ENCODE measurements around the gene BANP.

Gene BANP

DNA sequence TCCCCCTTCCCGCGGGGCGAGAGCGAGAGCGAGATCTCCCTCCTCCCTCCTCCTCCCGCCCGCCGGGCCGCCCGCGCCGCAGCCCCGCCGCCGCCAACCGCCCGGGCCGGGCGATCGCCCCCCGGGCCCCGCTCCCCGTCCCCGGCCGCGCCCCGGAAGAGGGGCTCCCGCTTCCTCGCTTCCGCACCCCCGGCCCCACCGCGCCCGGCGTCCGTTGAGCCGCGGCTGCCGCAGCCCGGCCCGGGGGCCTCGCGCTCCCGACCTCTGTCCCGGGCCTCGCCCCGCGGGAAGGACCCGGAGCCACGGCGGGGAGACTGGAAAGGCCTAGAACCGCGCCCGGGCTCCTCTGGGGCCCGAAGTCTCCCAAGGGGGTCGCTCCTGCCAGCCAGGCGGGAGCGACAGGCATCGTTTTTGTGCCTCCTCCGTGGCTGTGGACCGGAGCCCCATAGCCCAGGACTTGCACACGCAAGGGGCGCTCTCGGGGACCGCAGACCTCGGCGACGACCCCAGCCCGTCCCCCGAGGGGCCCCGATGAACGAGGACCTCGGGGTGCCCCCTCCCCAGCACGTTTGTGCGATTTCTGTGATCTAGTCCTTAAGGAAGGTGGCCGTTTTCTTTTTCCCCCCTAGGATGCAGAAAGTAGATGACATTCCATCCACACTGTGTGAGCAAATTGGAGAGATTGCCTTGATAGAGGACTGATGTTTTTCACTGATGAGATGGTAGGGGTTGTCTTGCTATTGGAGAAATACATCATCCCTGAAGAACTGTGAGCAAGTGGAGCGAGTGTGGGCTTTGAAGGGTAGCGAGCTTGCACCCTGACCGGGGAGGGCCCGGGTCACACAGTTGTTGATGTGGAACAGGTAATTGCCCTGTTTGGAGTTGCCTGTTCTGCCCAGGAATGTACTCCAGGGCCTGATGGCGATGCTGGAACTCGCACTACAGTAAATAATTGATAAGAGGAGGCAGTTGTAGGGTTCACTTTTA, 611 bp downstream of the BANP start:
- peak; percentile 26 for DNase-seq

DNA sequence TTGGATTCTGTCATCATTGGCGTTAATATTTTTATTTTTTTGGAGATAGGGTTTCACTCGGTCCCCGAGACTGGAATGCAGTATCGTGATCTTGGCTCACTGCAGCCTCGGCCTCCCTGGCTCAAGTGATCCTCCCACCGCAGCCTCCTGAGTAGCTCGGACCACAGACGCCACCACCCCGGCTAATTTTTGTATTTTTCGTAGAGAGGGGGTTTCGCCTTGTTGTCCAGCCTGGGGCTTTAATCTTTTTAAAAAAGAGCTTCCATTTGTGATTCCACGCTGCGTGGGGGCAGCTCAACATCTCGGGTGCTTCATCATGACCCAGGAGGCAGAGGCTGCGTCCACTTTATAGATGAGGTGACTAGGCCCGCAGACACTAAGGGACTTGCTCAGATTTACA, 1.5 kb downstream of the BANP start:
- no peak for DNase-seq

DNA sequence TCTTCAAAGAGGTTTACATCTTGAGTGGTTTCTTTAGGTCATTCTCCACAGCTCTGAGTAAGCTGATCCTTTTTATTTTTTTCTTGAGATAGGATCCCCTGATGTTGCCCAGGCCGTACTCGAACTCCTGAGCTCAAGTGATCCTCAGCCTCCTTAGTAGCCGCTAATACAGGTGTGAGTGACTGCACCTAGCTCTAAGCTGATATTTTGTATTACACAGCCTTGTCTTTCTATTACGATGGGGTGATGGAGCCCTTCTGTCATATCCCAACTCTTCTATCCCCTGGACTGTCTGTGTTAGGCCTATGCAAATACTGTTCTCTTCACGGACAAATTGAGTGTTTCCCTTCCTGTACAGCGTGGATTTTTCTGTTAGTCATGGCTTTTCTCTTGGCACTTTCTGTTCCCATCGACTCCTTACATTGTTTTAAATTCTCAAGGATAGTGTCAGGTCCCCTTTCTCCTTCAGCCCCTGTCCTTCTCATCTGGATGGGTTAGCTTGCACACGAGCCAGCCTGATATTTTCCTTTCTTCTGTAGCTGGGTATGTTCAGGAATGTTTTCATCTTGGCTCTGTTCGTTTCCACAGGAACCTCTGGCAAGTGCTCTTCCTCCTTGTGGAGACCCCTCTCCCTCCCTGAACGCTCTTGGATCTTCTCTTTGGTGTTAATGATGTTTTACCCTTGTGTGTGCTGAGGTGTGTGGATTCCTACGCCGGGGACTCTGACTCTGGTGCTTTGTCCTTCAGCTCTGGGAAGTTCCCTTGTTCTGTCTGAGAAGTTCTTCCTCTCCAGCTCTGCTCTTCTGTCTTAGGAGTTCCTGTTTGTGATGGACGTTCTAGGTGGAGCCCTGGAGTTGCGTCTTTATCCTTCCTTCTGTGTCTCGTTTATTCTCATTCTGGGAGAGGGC, 2.3 kb downstream of the BANP start:
- DNase-seq: no peak

DNA sequence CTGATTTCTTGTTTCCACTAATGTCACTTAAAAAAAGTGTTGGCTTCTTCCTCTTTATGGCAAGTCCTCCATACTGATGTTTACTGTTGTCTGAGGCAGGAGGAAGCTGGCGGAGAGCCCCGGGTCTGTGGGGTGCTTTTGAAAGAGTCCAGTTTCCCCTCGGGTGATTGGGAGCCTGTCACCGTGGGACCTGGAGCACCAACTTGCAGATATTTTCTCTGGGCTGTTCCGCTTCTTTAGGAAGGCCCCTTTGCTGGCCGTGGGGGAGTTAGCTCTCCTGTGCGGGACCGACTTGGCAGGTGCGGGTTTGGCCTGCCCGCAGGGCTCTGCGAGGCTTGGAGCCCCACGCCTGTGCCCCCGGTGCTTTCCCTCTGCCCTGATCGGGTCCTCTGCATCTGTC, 3.1 kb downstream of the BANP start:
- no peak for DNase-seq

DNA sequence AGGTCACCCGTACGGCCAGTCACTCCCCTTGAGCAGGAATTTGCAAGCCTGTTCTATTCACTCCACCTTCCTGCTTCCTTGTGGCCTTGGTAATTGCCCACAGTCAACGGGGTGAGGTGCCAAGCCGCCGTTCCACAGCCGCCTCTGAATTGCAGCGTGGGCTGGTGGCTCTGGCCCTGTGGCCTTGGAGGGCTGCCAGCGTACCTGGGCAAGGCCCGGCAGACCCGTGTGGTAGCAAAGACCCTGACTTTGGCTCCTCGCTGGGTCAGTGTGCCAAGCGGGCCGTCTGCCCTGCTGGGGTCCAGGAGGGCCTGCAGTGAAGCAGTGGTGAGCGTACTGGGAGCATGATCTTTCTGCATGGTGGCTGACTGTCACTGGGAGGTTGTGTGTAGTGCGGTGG, 3.6 kb downstream of the BANP start:
- no peak for DNase-seq

DNA sequence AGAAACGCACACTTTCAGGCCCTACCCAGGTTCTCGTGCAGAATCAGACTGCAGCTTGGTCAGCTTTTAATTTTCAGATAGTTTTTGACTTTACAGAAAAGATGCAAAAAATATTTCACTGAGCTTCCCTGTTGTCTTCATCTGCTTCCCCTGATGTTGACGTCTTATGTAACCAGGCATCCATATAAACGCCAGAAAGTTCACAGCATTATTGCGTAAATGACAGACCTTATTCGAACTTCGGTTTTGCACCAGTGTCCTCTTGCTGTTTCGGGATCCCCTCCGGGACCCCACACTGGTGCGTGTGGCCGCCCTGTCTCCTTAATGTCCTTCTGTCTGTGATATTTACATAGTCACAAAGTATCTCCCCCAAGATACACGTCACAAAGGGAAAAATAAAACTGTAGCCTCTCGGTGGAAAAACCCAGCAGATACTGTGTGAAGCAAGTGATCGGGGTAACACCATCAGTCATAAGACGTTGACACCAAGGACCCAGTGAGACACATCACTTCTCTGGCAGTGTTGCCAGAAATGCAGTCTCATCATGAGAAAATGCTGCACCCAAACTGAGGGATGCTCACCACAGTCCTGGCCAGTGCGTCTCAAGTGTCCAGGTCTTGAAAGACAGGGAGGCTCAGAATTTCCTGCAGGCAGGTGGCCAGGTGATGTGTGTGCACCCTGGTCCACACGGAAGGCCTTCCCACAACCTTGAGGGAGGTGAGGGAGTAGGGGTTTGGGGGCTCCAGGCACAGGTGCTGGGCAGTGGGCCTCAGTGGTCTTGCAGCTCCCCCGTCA, 4.3 kb downstream of the BANP start:
- DNase-seq: no peak

DNA sequence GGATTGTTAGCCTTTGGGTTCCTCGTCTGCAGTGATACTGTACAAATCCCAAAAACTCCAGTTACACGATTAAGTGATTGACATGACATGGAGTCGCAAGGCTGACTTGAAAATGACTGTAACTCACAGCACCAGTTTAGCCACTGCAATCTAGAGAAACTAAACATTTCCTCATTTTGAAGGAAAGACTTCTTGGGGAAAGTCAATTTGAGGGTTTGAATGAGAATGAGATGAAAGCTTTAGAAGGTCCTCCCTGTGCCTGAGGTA, 4.8 kb downstream of the BANP start:
- no peak for DNase-seq

DNA sequence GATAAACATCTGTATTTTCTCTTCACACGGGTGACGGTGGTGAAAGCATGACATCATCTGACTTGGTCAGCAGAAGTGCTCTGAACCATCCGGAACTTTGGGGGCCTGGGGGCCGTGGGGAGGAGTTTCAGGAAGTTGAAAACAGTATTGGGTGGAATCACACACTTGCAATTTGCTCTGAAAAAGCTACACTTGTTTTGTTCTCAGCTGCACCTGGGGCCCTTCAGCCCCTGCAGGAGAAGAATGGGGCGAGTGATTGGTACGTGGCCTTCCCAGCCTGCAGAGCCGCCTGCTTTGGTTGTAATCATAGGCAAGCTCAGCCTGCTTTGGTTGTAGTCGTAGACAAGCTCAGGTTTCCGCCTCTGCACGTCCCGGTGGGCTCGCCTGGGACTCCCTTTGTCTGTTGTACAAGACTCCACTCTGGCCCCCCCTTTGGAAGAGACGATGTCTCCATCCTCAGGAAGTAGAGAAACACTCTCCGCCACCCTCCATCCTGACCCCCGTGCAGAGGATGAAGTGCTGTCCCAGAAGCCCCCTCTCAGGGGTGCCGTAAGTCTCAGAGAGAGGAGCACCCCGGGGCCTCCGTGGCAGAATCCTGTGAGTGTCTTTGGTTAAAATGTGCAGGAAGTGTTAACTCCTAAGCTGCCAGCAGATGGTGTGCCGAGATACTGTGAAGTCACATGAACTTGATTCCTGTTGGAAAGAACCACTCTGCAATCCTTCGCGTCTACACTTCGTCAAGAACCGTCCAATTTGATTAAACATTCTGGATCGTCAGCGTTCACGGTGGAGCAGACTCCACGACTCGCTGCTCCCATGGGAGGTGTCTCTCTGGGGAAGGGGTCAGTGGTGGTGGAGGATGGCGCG, 5.4 kb downstream of the BANP start:
- DNase-seq: peak; percentile 79

DNA sequence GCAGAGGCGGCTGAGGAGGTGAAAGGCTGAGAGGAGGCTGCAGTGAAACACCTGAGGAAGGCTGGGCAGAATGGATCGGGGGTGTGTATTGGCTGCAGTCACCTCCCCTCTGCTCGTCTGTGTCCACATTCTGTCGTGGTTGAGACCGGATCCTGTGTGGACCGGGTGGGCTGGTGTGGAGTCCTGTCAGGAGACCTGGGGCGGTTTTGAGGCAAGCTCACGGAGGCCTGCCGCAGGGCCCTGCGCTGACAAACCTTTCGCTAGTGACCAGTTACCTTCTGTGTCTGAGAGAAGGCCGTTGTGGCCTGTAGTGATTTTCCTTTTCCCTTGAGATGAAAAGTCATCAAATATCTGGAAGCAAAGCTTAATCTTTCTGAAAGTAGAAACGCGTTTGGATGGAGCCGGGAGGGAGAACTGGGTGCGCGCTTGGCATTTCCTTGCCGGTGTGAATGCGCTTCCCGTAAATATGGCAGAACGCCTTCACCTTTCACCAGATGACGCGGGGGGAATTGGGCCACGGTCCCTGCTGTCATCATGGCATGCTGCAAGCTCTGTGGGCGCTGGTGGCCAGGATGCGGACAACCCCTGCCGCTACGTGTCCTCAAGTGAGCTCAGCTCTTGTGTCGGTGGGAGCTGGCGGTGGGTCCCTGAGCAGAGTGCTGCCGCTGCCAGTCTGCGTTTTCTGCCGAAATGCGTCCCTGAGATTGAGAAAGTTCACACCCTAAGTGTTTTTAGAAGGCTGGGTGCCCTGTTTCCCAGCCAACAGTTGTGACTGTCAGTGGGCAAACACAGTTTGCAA, 6.3 kb downstream of the BANP start:
- DNase-seq: no peak

DNA sequence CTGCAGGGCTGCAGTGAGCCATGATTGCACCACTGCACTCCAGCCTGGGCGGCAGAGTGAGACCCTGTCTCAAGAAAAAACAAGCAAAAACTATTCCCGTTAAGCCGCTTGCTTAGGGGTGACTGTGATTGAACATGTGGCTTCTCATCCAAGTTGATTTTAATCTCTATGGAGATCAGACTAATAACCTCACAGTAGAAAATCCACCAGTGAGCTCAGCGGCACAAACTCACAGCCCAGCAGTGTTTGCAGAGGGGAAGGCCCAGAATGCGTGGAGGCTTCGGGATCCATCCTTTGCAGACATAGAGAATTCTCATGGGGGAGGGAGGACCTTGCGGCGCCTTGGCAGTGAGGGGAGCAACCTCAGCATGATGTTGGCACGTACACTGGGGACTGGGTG, 7.4 kb downstream of the BANP start:
- no peak for DNase-seq

DNA sequence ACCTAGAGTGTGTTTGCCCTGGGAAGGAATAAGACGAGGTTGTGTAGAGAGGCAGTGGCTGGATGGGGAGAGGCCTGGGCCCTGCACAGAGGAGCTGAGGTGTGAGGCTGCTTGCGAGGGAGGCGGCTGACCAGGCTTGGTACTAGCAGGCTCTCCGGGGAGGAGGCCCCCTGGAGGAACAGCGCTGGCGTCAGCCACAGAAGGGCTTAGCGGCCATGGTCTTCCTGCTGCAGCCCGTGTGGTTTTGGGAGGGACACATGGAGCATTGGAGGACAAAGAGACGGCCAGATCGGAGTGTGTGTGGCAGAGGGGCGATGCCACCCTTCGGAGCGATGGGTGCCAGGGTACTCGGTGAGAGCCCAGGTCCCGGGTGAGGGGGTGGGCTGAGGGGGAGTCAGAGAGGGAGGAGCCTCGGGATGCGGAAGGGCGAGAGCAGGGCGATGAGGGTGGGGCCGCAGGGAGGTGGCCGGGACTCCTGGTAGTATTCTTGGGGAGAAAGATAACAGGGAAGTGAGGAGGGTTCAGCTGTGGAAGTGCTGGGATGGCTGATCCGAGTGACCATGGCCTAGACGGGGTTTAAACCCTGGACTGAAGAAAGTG, 8.3 kb downstream of the BANP start:
- DNase-seq: no peak

DNA sequence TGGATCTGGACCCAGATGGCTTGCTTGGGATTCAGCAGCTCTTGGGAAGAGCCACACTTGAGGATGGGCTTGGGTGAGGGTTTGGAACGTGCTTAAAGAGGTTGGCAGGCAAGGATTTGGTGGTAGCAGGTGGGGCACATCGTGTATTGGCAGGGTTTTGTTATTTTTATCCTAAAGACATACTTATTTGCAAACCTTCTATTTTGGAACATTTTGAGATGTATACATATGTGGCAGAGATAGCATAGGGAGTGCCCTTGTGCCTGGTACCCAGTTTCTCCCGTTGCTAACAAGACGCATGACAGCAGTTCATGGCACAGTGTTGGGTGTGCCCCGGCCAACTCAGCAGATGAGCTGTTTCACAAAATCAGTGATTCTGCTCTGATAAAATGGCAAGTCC, 9.1 kb downstream of the BANP start:
- no peak for DNase-seq

DNA sequence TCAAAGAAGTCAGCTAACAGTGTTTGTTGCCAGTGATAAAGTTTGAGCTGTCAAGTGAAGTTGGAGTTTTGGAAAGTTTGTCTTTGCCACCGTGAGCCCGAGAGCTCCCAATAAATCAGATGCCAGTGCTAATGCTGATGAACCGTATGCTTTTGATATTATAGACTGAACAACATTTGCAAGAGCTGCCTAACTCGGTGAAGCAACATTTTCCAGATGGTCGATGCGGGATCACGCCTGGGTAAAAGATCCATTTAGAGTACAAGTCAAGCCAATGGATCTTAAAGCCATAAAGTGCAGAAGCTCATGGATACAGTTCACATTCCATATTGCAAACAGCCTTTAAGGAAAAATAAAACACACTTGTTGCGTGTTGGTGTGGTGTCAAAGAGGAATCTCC, 9.6 kb downstream of the BANP start:
- DNase-seq: no peak

DNA sequence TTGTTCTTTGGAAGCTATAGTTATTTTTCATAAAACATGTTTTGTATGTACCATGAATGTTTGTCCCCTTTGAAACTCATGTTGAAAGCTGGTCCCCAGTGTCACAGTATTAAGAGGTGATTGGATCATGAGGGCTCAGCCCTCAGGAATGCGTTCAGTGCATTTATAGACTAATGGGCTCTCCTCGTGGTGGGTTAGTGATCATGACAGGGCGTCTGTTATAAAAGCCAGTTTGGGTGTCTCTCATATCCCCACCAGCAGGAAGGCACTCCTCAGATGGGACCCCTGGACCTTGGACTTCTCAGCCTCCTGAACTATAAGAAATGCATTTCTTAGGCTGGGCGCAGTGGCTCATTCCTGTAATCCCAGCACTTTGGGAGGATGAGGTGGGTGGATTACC, 10.4 kb downstream of the BANP start:
- no peak for DNase-seq

DNA sequence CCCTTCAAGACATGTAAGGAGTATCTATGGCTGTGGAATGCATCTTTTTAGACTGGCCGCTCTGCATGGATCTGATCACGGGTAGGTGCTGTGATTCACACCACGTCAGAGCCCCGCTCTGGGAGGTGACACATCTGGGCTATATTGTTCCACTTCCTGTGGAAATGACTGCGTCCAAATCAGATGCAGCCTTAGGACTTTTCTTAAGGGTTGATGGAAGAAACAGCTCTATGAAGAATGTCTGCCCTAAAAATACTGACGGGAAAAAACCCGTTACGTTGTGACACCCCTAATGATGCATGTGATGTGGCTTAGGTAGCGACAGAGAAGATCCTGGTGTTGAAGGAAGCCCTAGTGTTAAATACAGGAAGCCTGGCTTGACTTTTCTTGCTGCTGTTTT, 12.2 kb downstream of the BANP start:
- peak; percentile 49 for DNase-seq

DNA sequence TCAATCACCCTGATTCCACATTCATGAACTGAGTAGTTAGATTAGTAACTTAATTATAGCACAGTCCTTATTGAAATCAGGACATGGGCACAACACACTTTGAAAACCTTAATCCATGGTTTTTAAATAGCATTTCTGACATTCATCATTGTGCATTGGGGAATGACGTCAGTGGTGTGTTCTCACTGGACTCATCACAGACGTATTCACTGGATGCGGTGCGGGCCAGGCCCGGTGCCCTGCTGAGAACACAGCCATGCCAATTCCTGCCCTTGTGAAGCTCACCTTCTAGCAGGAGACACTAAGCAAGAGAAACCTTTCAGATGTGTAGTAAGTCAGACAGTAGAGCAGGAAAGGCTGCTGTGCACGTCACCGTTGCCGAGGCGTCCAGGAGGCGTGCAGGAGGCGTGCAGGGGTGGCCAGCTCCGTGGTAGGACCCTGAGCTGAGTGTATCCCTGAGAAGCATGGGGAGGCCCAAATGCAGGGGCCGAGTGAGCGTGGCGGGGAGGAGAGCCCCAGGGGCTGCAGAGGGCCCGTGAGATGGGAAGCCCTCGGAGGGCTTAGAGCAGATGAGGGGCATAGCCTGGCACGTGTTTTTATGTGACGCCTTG, 12.9 kb downstream of the BANP start:
- DNase-seq: no peak

DNA sequence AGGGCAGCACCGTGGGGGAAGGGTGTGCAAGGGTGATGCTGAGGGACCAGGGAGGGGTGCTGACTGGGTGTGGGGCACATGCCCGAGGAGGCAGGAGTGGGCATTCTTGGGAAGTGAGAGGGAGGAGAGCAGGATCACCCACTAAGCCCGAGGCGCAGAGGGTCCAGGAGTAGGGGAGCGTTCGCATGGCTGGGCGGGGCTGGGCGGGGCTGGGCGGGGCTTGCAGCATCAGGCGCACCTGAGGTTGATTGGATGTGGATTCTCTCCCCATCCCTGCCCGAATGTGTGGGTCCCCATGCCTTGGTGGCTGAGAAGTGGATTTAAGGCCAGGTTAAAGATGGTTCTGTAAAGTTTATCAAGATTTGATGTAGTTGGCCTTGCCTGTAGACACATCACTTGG, 14.2 kb downstream of the BANP start:
- DNase-seq: no peak

DNA sequence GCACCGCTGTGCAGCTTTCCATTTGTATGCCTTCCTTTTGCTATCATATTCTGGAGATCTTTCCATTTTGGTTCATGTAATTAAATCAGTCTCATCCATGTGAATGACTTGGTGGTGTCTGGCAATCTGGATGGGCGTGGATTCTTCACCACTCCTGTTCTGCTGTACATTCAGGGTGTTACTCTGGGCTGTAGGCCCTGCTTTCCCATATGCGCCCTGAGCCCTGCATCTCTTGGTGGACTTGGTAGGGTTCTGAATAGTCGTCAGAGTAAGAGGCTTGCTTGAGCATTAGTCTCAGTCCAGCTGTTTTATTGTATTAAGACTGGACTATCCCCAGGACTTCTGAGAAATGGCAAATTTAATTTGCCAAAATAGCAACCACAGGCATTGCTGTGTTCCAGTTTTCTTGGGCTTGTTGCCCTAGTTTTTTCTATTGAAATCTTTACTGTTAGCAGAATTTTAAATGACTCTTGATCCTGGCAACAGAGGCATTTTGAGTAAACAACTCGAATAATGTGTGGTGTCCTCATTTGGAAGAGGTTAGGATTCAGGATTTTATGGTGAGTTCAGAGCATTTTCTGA, 14.9 kb downstream of the BANP start:
- no peak for DNase-seq

DNA sequence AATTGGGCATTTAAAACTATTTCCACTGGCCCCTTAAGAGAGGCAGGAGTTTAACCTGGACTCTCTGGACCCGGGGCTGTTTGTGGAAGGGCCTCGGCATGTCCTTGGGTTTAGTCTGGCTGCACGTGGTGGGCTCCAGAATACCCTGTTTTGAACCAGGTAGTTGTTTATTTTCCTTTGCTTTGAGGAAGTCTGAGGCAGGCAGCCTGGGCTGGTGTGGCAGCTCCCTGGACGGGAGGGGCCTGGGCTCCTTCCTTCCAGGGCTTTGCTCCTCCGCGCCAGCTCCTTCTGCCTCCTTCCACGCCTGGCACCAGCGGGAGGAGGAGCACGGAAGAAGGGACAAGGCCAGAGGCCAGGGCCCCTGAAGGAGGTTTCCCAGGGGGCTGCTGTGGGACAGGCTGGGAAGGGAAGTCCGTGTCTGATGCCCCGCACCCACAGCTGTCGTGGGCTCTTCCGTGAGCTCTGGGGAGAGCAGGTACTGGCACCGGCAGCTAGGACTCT, 15.5 kb downstream of the BANP start:
- DNase-seq: no peak

DNA sequence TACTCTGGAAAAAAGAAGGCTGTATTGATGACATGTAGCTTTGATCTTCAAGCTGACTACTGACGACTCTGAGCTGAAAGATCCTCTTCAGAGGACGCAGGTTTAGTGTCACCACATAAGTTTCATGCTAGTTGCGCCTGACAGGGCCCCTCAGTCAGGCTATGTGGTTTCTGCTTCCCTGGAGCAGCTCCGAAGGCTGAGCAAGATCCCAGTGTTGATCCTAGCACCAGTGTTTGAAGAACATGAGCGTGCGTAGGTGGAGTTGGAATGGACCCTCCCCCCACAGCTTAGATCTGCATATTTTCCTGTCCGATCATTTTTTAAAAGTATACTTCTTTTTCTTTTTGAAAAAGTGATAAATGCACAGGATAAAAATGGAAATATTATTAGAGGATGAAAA, 17.3 kb downstream of the BANP start:
- DNase-seq: no peak
